ENCODE results near the gene MEGF6.

MEGF6 gene, protein sequence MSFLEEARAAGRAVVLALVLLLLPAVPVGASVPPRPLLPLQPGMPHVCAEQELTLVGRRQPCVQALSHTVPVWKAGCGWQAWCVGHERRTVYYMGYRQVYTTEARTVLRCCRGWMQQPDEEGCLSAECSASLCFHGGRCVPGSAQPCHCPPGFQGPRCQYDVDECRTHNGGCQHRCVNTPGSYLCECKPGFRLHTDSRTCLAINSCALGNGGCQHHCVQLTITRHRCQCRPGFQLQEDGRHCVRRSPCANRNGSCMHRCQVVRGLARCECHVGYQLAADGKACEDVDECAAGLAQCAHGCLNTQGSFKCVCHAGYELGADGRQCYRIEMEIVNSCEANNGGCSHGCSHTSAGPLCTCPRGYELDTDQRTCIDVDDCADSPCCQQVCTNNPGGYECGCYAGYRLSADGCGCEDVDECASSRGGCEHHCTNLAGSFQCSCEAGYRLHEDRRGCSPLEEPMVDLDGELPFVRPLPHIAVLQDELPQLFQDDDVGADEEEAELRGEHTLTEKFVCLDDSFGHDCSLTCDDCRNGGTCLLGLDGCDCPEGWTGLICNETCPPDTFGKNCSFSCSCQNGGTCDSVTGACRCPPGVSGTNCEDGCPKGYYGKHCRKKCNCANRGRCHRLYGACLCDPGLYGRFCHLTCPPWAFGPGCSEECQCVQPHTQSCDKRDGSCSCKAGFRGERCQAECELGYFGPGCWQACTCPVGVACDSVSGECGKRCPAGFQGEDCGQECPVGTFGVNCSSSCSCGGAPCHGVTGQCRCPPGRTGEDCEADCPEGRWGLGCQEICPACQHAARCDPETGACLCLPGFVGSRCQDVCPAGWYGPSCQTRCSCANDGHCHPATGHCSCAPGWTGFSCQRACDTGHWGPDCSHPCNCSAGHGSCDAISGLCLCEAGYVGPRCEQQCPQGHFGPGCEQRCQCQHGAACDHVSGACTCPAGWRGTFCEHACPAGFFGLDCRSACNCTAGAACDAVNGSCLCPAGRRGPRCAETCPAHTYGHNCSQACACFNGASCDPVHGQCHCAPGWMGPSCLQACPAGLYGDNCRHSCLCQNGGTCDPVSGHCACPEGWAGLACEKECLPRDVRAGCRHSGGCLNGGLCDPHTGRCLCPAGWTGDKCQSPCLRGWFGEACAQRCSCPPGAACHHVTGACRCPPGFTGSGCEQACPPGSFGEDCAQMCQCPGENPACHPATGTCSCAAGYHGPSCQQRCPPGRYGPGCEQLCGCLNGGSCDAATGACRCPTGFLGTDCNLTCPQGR (N-terminal part only)

DNA sequence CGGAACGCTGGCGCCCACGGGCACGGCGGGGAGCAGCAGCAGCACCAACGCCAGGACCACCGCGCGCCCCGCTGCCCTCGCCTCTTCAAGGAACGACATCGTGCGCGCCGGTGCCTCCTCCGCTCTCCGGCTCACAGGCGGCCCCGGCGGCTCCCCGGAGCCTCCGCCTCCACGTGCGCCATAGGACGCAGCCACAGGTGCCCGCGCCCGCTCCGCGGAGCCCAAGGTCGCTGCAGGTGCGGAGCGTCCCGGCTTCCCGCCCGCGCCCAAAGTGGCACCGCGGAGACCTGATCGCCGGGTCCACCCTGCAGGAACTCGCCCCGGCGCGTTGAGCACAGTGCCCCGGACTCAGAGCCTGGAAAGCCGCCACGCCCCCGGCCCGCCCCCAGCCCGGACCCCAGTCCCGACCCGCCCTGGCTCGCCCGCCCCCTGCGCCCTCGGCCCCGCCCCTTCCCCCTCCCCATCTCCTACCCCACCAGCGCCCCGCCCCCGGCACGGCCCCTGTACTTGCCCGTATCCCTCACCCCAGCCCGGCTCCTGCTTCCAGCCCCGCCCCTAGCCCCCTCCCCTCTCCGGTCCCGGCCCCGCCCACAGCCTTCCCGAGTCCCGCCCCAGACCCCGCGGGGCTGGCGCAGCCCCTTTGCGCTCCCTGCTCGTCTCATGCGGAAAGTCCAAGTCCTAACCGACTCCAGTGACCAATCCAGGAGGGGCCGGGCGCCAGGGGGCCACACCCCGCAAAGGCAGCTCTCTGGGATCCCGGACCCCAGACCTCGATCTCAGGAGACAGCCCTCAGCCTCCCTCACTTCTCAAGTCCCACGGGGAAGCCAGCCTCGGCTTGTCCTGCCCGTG is at the start of gene MEGF6:
TSS of gene MEGF6 (minus strand) at position 339 of the 850 bp plus-strand sequence. CDS start at position 99, 240 bp downstream.
- no peak for TF ChIP-seq POLR2A (IDR thresholded peaks at IDR 0.05; ENCODE audit: low read depth, low read length)
- DNase-seq (ENCODE audit: insufficient read length, low spot score): no peak
- no peak for FAIRE-seq

DNA sequence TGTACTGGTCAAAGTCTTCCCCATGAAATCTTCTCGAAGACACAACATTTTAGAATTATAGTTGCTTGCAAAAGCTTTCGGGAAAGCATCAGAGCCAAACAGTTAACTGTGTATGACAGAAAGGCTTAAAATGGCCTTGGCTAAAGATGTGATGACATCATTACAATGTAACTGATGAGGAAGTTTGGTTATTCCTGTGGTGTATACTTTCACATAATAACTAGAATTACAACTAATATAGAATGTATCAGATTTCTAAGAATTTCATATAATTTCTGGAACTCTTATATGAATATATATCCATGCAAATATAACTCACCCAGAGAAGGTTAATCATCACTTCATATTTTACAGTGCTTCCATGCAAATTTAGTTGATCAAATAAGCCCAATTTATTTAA is 49.4 kb upstream of the MEGF6 start:
- DNase-seq (ENCODE audit: insufficient read length, low spot score) (no peak), FAIRE-seq (no peak)
- no peak for TF ChIP-seq POLR2A (IDR thresholded peaks at IDR 0.05; ENCODE audit: low read depth, low read length)

DNA sequence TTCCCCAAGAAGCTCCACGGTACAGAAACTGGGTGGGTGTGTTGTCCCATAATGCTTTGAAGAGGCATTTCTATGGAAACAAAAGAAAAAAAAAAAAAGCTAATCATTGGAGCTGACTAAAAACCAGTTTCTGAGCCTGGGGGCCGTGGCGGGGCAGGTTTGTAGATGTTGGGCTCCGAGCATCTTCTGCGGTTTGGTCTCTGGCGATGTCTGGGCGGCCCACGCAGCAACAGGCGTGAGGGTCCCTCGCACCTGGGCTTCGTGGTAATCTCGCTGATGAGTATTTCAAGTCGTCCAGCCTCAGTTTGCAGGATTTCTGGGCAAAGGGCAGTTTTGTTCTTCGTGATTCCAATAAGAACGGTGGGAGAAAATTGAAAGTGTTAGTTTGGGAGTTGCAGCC is 47.8 kb upstream of the MEGF6 start:
- TF ChIP-seq POLR2A (IDR thresholded peaks at IDR 0.05; ENCODE audit: low read depth, low read length): no peak
- DNase-seq (ENCODE audit: insufficient read length, low spot score): no peak
- FAIRE-seq: no peak

DNA sequence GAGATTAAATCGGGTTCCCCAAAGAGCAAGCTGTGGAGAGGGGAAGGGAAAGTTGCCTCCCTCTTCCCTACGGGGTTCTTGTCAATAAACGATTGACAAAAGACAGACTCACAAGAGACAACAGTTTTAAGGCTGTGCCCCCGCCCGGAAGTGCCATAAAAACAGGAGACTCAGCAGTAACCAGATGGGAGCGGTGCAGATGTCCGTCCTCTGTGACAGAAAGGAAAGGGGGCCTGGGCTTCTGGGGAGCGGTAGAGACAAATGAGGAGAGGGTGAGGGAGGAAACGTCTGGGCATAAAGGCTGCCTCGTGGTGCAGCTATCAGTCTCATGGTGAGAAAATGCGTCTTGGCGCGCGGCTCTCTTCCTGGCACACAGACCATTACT is 46.9 kb upstream of the MEGF6 start:
- TF ChIP-seq POLR2A (IDR thresholded peaks at IDR 0.05; ENCODE audit: low read depth, low read length): no peak
- FAIRE-seq: no peak
- no peak for DNase-seq (ENCODE audit: insufficient read length, low spot score)

DNA sequence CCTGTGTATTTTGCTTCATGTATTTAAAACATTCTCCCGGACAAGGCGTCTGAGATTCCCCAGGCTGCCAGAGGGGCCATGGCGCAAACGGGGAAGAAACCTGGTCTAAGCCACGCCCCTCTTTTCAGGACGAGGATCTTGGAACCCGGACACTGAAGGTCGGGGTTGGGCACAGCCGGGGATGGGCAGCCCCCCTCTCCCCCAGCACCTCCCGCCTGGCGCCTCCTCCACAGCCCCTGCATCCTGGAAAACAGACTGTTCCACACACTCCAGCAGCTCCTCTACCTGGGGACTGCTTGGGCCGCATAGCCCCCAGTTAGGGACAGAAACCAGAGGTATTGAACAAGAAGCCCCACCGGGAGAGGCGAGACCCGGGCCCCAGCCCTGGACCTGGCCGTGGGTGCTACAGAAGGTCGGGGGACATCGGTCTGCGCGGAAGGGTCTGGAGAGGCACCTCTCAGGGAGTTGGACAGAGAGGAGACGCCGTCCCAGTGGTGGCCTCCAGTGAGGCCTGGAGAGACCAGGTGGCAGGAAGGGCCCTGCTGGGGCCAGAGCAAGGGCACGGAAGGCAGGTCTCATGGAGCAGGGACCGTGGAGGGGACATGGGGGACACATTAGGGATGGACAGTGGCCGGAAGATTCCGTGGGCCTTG is 46.4 kb upstream of the MEGF6 start:
- no peak for TF ChIP-seq POLR2A (IDR thresholded peaks at IDR 0.05; ENCODE audit: low read depth, low read length)
- FAIRE-seq: no peak
- DNase-seq (ENCODE audit: insufficient read length, low spot score): no peak

DNA sequence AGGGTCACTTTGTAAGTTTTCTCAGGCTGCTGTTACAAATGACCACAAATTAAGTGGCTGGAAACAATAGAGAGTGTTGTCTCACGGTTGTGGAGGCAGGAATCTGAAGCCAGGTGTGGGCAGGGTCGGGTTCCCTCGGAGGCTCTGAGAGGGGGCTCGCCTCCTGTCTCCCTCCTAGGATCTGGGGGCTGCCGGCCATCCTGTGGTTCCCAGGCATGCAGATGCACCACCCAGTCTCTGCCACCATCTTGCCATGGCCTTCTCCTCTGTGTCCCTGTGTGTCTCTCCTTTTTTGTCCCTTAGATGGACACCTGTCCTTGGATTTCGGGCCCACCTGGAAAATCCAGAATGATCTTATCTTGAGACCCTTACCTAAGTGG is 45.8 kb upstream of the MEGF6 start:
- DNase-seq (ENCODE audit: insufficient read length, low spot score): no peak
- FAIRE-seq: no peak
- TF ChIP-seq POLR2A (IDR thresholded peaks at IDR 0.05; ENCODE audit: low read depth, low read length): no peak

DNA sequence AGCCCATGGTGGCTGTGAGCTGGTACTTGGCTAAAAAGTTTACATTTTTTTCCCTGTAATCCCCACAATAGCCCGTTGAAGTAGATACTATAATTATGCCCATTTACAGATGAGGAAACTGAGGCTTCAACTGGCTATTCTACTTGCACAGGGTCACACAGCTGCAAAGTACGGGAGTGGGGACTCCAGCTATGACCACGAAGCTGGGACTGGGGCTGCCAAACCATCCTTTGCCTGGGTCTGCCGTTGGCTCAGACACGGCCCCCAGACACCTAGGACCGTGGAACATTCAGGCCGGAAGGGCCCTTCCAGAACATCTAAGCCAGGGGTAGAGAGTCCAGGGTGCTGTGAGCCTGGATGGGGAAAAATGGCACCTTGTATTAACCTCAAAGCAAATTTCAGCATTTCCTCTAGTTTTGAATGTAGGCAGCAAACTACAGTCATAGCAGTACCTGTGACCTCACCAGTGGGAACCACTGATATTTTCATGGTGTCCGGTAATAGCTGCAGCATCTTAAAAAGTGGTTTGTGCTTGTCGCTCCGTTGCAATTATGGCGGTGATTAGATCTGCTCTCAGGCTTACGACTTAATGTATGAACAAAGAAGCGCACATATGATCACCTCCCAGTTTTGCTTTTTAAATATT is 45.3 kb upstream of the MEGF6 start:
- no peak for DNase-seq (ENCODE audit: insufficient read length, low spot score)
- no peak for FAIRE-seq
- TF ChIP-seq POLR2A (IDR thresholded peaks at IDR 0.05; ENCODE audit: low read depth, low read length): no peak

DNA sequence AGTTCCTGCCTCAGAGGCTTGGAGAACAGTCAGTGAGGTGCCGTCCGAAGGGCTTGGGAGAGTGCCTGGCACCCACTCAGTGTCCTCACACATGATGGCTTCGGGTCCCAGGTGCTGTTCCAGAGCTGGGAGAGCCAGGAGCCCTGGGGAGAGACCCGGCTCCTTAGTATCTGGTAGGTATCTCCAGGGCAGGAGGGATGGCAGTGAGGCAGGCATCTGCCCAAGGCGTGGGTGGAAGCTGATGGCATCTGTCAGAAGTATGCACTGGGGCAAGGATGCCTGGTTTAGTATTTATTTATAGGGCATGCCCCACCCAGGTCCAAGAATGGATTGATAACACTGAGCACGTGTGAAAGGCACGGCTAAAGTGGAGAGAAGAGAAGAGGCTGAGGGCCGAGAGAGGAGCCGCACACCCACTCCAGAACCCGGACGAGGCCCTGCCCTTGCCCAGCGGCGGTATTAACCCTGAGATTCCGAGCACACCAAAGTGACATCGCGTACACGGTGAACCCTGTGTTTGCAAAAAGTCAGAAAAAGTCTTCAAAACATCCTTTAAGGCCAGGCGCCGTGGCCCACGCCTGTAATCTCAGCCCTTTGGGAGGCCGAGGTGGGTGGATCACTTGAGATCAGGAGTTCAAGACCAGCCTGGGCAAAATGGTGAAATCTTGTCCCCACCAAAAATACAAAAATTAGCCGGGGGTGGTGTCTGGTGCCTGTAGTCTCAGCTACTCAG is 43.4 kb upstream of the MEGF6 start:
- FAIRE-seq: no peak
- TF ChIP-seq POLR2A (IDR thresholded peaks at IDR 0.05; ENCODE audit: low read depth, low read length): no peak
- DNase-seq (ENCODE audit: insufficient read length, low spot score): no peak

DNA sequence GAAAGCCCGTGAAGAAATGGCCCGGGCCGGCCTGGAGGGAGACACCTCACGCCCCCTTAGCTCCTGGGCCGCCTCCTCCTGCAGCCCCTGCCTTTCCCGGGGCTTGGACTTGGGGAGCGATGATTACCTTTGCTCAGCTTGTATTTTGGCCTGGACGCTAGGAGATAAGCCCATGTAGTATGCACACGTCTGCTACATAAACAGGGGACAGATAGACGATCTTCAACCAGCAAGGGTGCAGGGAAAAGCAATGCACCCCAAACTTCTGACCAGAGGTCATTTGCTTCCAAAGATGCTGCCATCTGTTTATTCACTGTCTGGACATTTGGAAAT is 41.9 kb upstream of the MEGF6 start:
- DNase-seq (ENCODE audit: insufficient read length, low spot score) (no peak), FAIRE-seq (no peak)
- no peak for TF ChIP-seq POLR2A (IDR thresholded peaks at IDR 0.05; ENCODE audit: low read depth, low read length)

DNA sequence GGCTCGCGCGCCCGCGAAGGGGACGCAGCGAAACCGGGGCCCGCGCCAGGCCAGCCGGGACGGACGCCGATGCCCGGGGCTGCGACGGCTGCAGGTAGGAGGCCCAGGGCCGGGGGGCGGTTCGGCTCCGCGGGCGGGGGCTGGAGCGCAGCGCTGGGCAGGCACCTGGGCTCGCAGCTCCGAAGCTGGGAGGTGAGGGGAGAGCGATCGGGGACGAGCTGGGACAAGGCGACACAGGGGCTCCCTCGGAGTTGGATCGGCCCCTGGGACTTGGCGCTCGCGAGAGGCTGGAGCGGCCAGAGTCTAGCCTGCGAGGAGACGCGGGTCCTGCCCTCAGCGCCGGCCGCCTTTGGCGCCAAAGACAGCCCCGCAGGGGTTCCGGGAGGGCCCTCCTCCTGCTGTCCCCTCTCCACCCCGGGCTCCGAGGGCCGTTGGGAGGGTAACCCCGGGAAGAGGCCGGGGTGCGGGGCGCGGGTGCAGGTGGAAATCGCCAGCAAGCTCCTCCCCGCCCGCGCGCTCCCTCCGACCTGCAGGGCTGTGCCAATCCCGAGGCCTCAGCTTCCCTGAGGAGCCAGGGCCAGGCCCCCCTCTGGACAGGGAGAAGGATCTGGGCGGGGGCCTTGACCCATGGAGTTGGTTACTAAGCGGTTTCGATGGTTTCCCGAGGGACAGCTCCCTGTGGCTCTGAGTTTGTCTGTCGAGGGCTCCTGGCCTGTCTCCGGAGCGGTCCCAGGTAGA is 41.4 kb upstream of the MEGF6 start:
- no peak for FAIRE-seq
- TF ChIP-seq POLR2A (IDR thresholded peaks at IDR 0.05; ENCODE audit: low read depth, low read length): no peak
- no peak for DNase-seq (ENCODE audit: insufficient read length, low spot score)

DNA sequence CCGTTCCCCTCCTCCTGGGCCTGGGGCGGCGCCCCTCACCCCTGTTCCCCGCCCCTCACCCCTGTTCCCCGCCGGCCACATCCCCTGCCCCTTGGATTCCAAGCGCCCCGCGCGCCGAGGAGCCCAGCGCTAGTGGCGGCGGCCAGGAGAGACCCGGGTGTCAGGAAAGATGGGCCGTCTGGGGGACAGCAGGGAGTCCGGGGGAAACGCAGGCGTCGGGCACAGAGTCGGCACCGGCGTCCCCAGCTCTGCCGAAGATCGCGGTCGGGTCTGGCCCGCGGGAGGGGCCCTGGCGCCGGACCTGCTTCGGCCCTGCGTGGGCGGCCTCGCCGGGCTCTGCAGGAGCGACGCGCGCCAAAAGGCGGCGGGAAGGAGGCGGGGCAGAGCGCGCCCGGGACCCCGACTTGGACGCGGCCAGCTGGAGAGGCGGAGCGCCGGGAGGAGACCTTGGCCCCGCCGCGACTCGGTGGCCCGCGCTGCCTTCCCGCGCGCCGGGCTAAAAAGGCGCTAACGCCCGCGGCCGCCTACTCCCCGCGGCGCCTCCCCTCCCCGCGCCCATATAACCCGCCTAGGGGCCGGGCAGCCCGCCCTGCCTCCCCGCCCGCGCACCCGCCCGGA is 40.7 kb upstream of the MEGF6 start, which contains the start of gene TP73:
TSS of gene TP73 (plus strand) at position 587 of the 618 bp plus-strand sequence. CDS start 29,850 bp downstream, outside the sequence.
- no peak for TF ChIP-seq POLR2A (IDR thresholded peaks at IDR 0.05; ENCODE audit: low read depth, low read length)
- FAIRE-seq (no peak), DNase-seq (ENCODE audit: insufficient read length, low spot score) (no peak)

All from H54 (cell line).